ENCODE data around the gene TMUB1. TPM values are rescaled to one million over a fixed set of nuclear protein-coding genes. Genes with fewer than 3 reads are reported as not detected.
A peak's percentile ranks its signal among the peaks of the same experiment; 100 is the strongest.

TMUB1 gene
- total RNA-seq, 1 donor from 2014 or later: 33.9 TPM

GRCh38 chr7:151091003-151091402 lies 7.7 kb upstream of the TMUB1 start:
- DNase-seq: no peak
- no peak for ATAC-seq (ENCODE audit: poor library complexity)
- intact Hi-C loops (cut with DNase I): no loop called here

- intact Hi-C loops (cut with DNase I): no loop called here
- DNase-seq: no peak
- ATAC-seq (ENCODE audit: poor library complexity): no peak
These were observed 6.8 kb upstream of the TMUB1 start for GRCh38 chr7:151089893-151090730.

GRCh38 chr7:151088856-151089699 lies 5.8 kb upstream of the TMUB1 start:
- ATAC-seq (ENCODE audit: poor library complexity): peak; percentile 33
- intact Hi-C loops (cut with DNase I): no loop called here
- DNase-seq: peak; percentile 82

- intact Hi-C loops (cut with DNase I): no loop called here
- DNase-seq: no peak
- no peak for ATAC-seq (ENCODE audit: poor library complexity)
These were observed 4.9 kb upstream of the TMUB1 start for GRCh38 chr7:151088019-151088855.

GRCh38 chr7:151087245-151088018 lies 4.1 kb upstream of the TMUB1 start:
- ATAC-seq (ENCODE audit: poor library complexity) (peak; percentile 67), DNase-seq (peak; percentile 84)
- intact Hi-C loops (cut with DNase I): no loop called here

- DNase-seq: no peak
- intact Hi-C loops (cut with DNase I): no loop called here
- ATAC-seq (ENCODE audit: poor library complexity): no peak
These were observed 3.5 kb upstream of the TMUB1 start for GRCh38 chr7:151086802-151087244.

- intact Hi-C loops (cut with DNase I): no loop called here
- DNase-seq (peak; percentile 94), ATAC-seq (ENCODE audit: poor library complexity) (peak; percentile 70)
These were observed 2.7 kb upstream of the TMUB1 start, which contains the start of gene AGAP3 for GRCh38 chr7:151085691-151086620. TSS of gene AGAP3 (plus strand) at chr7:151086475. CDS start at chr7:151086742, 267 bp downstream.

- no peak for DNase-seq
- no peak for ATAC-seq (ENCODE audit: poor library complexity)
- intact Hi-C loops (cut with DNase I): no loop called here
These were observed 2.0 kb upstream of the TMUB1 start for GRCh38 chr7:151085329-151085690.

GRCh38 chr7:151083824-151084160 lies 499 bp upstream of the TMUB1 start:
- intact Hi-C loops (cut with DNase I): no loop called here
- no peak for DNase-seq
- no peak for ATAC-seq (ENCODE audit: poor library complexity)

- no peak for ATAC-seq (ENCODE audit: poor library complexity)
- DNase-seq: peak; percentile 44
- intact Hi-C loops (cut with DNase I): no loop called here
These were observed 887 bp downstream of the TMUB1 start for GRCh38 chr7:151082141-151083070.

GRCh38 chr7:151081170-151082101 lies 1.9 kb downstream of the TMUB1 start:
- ATAC-seq (ENCODE audit: poor library complexity) (peak; percentile 3), DNase-seq (peak; percentile 63)
- intact Hi-C loops (cut with DNase I): no loop called here

GRCh38 chr7:151080522-151081169 lies 2.6 kb downstream of the TMUB1 start, which contains the start of gene FASTK:
TSS of gene FASTK (minus strand) at chr7:151080809. CDS start at chr7:151080766, 43 bp downstream.
- intact Hi-C loops (cut with DNase I): no loop called here
- DNase-seq (peak; percentile 94), ATAC-seq (ENCODE audit: poor library complexity) (peak; percentile 88)

- peak; percentile 60 for DNase-seq
- intact Hi-C loops (cut with DNase I): no loop called here
These were observed 3.2 kb downstream of the TMUB1 start for GRCh38 chr7:151080067-151080521.

GRCh38 chr7:151079199-151079910 lies 3.9 kb downstream of the TMUB1 start:
- intact Hi-C loops (cut with DNase I): no loop called here
- DNase-seq (peak; percentile 37), ATAC-seq (ENCODE audit: poor library complexity) (no peak)

More at GRCh38 chr7:151080067-151080521, 3.2 kb downstream of the TMUB1 start:
- ATAC-seq (ENCODE audit: poor library complexity): peak; percentile 7

Data from Right ventricle myocardium superior (tissue), 1 donor.